HEK293 (cell line): Measurements from ENCODE around the gene CLMN.

Experiments
- GLI2 ChIP-seq: fragments of 450-650 bp; formaldehyde crosslinking; IDR thresholded peaks from 2 replicates; pipeline ENCODE4; 2017; ENCODE audit warnings: missing biosample characterization, missing genetic modification characterization, low read depth, borderline replicate concordance
- IKZF3 ChIP-seq: fragments of 450-650 bp; IDR thresholded peaks from 2 replicates; pipeline ENCODE4 v1.5.0; 2018; ENCODE audit warnings: missing biosample characterization, mild to moderate bottlenecking, missing genetic modification characterization, moderate library complexity
- KLF16 ChIP-seq: fragments of 450-650 bp; formaldehyde crosslinking; IDR thresholded peaks from 2 replicates; pipeline ENCODE4 v1.5.1; 2017; ENCODE audit warnings: missing biosample characterization, missing genetic modification characterization
- KLF17 ChIP-seq: fragments of 450-650 bp; formaldehyde crosslinking; IDR thresholded peaks from 2 replicates; pipeline ENCODE4 v1.5.1; 2016; ENCODE audit warnings: missing biosample characterization, missing genetic modification characterization
- PRDM10 ChIP-seq: fragments of 450-650 bp; formaldehyde crosslinking; IDR thresholded peaks from 2 replicates; pipeline ENCODE4 v1.5.1; 2016; ENCODE audit warnings: missing biosample characterization, missing genetic modification characterization
- SCRT1 ChIP-seq: fragments of 450-650 bp; formaldehyde crosslinking; IDR thresholded peaks from 2 replicates; pipeline ENCODE4 v1.5.1; 2016; ENCODE audit warnings: missing biosample characterization, missing genetic modification characterization, borderline replicate concordance
- SP2 ChIP-seq: fragments of 450-650 bp; formaldehyde crosslinking; IDR thresholded peaks from 2 replicates; pipeline ENCODE4 v1.5.1; 2016; ENCODE audit warnings: missing biosample characterization, missing genetic modification characterization
- SP7 ChIP-seq: fragments of 450-650 bp; formaldehyde crosslinking; IDR thresholded peaks from 2 replicates; pipeline ENCODE4 v1.5.1; 2016; ENCODE audit warnings: missing biosample characterization, missing genetic modification characterization
- WT1 ChIP-seq: fragments of 450-650 bp; formaldehyde crosslinking; IDR thresholded peaks from 2 replicates; pipeline ENCODE4 v1.5.1; 2016; ENCODE audit warnings: missing biosample characterization, missing genetic modification characterization
- ZBTB26 ChIP-seq: fragments of 450-650 bp; formaldehyde crosslinking; optimal IDR thresholded peaks from 2 replicates; pipeline ENCODE3; 2016; ENCODE audit warnings: missing biosample characterization, mild to moderate bottlenecking, missing genetic modification characterization
- ZBTB48 ChIP-seq: fragments of 450-650 bp; formaldehyde crosslinking; IDR thresholded peaks from 2 replicates; pipeline ENCODE4 v1.5.1; 2016; ENCODE audit warnings: missing biosample characterization, missing genetic modification characterization
- ZEB2 ChIP-seq: fragments of 450-650 bp; formaldehyde crosslinking; IDR thresholded peaks from 2 replicates; pipeline ENCODE4 v1.5.1; 2016; ENCODE audit warnings: missing biosample characterization, missing genetic modification characterization
- ZNF114 ChIP-seq: fragments of 450-650 bp; formaldehyde crosslinking; IDR thresholded peaks from 2 replicates; pipeline ENCODE4 v1.5.0; 2017; ENCODE audit warnings: missing biosample characterization, missing genetic modification characterization
- ZNF214 ChIP-seq: fragments of 450-650 bp; formaldehyde crosslinking; IDR thresholded peaks from 2 replicates; pipeline ENCODE4 v1.5.1; 2017; ENCODE audit warnings: missing biosample characterization, mild to moderate bottlenecking, missing genetic modification characterization, borderline replicate concordance
- ZNF24 ChIP-seq: fragments of 450-650 bp; formaldehyde crosslinking; IDR thresholded peaks from 2 replicates; pipeline ENCODE4 v1.5.1; 2016; ENCODE audit warnings: missing biosample characterization, missing genetic modification characterization
- ZNF280D ChIP-seq: fragments of 450-650 bp; formaldehyde crosslinking; IDR thresholded peaks from 2 replicates; pipeline ENCODE4 v1.5.1; 2016; ENCODE audit warnings: missing biosample characterization, missing genetic modification characterization
- ZNF433 ChIP-seq: fragments of 450-650 bp; formaldehyde crosslinking; IDR thresholded peaks from 2 replicates; pipeline ENCODE4 v1.5.1; 2016; ENCODE audit warnings: missing biosample characterization, missing genetic modification characterization, low read depth
- ZNF561 ChIP-seq: fragments of 450-650 bp; IDR thresholded peaks from 2 replicates; pipeline ENCODE4 v1.5.1; 2018; ENCODE audit warnings: missing biosample characterization, missing genetic modification characterization, borderline replicate concordance
- ZNF677 ChIP-seq: fragments of 450-650 bp; IDR thresholded peaks from 2 replicates; pipeline ENCODE4 v1.5.0; 2018; ENCODE audit warnings: missing biosample characterization, mild to moderate bottlenecking, missing genetic modification characterization, moderate library complexity
- ZNF692 ChIP-seq: fragments of 450-650 bp; formaldehyde crosslinking; IDR thresholded peaks from 2 replicates; pipeline ENCODE4 v1.5.1; 2016; ENCODE audit warnings: missing biosample characterization, missing genetic modification characterization
- ZNF843 ChIP-seq: fragments of 450-650 bp; formaldehyde crosslinking; IDR thresholded peaks from 2 replicates; pipeline ENCODE4 v1.5.1; 2016; ENCODE audit warnings: missing biosample characterization, missing genetic modification characterization
- ZSCAN18 ChIP-seq: fragments of 450-650 bp; formaldehyde crosslinking; IDR thresholded peaks from 2 replicates; pipeline ENCODE4 v1.5.1; 2016; ENCODE audit warnings: missing biosample characterization, missing genetic modification characterization
- ZSCAN5A ChIP-seq: fragments of 450-650 bp; formaldehyde crosslinking; IDR thresholded peaks from 2 replicates; pipeline ENCODE4 v1.5.1; 2016; ENCODE audit warnings: missing biosample characterization, missing genetic modification characterization

Gene CLMN

GRCh38 chr14:95319312-95320077 is at the start of gene CLMN (continued):
- TF ChIP-seq ZNF561 (tag by site-specific recombination) (peak; percentile 39; the same call in 1 of the 2 replicates), ZNF114 (no peak), PRDM10 (peak; percentile 29; the same call in 1 of the 2 replicates), WT1 (tag by site-specific recombination) (peak; percentile 34; the same call in 1 of the 2 replicates), GLI2 (tag by site-specific recombination) (no peak), ZSCAN5A (tag by site-specific recombination) (no peak), ZNF214 (tag by site-specific recombination) (no peak), SP2 (tag by site-specific recombination) (peak; percentile 77), ZBTB26 (tag by site-specific recombination) (peak; percentile 71), ZNF24 (tag by site-specific recombination) (0 out of 2 replicates have a peak, but pooled peaks have one; percentile 33), SP7 (tag by site-specific recombination) (peak; percentile 93), ZNF280D (no peak), ZNF692 (peak; percentile 66; the same call in 1 of the 2 replicates), ZEB2 (tag by site-specific recombination) (peak; percentile 51; the same call in 1 of the 2 replicates), SCRT1 (no peak), ZSCAN18 (tag by site-specific recombination) (no peak), ZNF433 (tag by site-specific recombination) (no peak), ZNF677 (tag by site-specific recombination) (no peak), IKZF3 (tag by site-specific recombination) (no peak), ZNF843 (tag by site-specific recombination) (peak; percentile 65; the same call in 1 of the 2 replicates), KLF16 (tag by site-specific recombination) (peak; percentile 91), ZBTB48 (peak; percentile 89), KLF17 (tag by site-specific recombination) (peak; percentile 44; the same call in 1 of the 2 replicates)
